ENCODE results near the gene STK10. TPM values are rescaled to one million over a fixed set of nuclear protein-coding genes. Genes with fewer than 3 reads are reported as not detected.
A peak's percentile ranks its signal among the peaks of the same experiment; 100 is the strongest.

STK10 gene
- total RNA-seq, 4 donors from 2014 or later, result 14.1 to 30.4 (median 19.4) TPM

- H3K9me3 ChIP-seq, result no peaks in the 10 kb centered on the region
- ATAC-seq, result no peak
- WGBS, 2 donors (ENCODE audit: low coverage in 1 of 2), result 91 to 100% methylated on average over 4 to 7 of the region's 7 CpGs
- H3K36me3 ChIP-seq, result peaks cover 0 to 25% of the 10 kb centered on the region in 2 donors
- H3K27ac ChIP-seq, result no peak overlapping the region
- peaks cover 0 to 29% (median 14%) of the 10 kb centered on the region in 3 donors for H3K4me1 ChIP-seq
- H3K4me3 ChIP-seq, result no peak overlapping the region
- no peak for TF ChIP-seq CTCF (IDR thresholded peaks at IDR 0.05)
- TF ChIP-seq POLR2AphosphoS5 (IDR thresholded peaks at IDR 0.05), result no peak
- TF ChIP-seq POLR2A (IDR thresholded peaks at IDR 0.05), result no peak
- no peak for TF ChIP-seq EP300 (IDR thresholded peaks at IDR 0.05)
- H3K27me3 ChIP-seq, result no peaks in the 10 kb centered on the region
Measured at GRCh38 chr5:172113036-172113435, 75.0 kb downstream of the STK10 start.

- H3K36me3 ChIP-seq, result peaks cover 0 to 19% of the 10 kb centered on the region in 2 donors
- no peaks in the 10 kb centered on the region for H3K27me3 ChIP-seq
- no peak overlapping the region for H3K4me3 ChIP-seq
- ATAC-seq, result no peak
- peak overlapping the region in 2 of 4 donors; percentile 68 to 77 for H3K27ac ChIP-seq
- no peak for TF ChIP-seq CTCF (IDR thresholded peaks at IDR 0.05)
- no peak for TF ChIP-seq EP300 (IDR thresholded peaks at IDR 0.05)
- no peak for TF ChIP-seq POLR2AphosphoS5 (IDR thresholded peaks at IDR 0.05)
- TF ChIP-seq POLR2A (IDR thresholded peaks at IDR 0.05), result no peak
- no peaks in the 10 kb centered on the region for H3K9me3 ChIP-seq
- H3K4me1 ChIP-seq, result peaks cover 0 to 41% (median 23%) of the 10 kb centered on the region in 3 donors
Measured at GRCh38 chr5:172111852-172112225, 76.2 kb downstream of the STK10 start.

GRCh38 chr5:172110921-172111851 lies 76.8 kb downstream of the STK10 start:
- H3K4me3 ChIP-seq, result peak overlapping the region in 1 of 2 donors; percentile 34
- H3K27ac ChIP-seq, result peak overlapping the region in 3 of 4 donors; percentile 68 to 77 (median 70)
- peak; percentile 46 for ATAC-seq
- peaks cover 0 to 46% (median 27%) of the 10 kb centered on the region in 3 donors for H3K4me1 ChIP-seq
- H3K36me3 ChIP-seq, result peaks cover 0 to 12% of the 10 kb centered on the region in 2 donors
- H3K9me3 ChIP-seq, result no peaks in the 10 kb centered on the region
- whole genome bisulfite sequencing, 2 donors (ENCODE audit: low coverage in 1 of 2), result 32 to 33% methylated on average over 6 to 9 of the region's 17 CpGs
- H3K27me3 ChIP-seq, result no peaks in the 10 kb centered on the region
- no peak for TF ChIP-seq EP300 (IDR thresholded peaks at IDR 0.05)

- ATAC-seq, result no peak
- Histone ChIP-seq H3K36me3 (peaks cover 0 to 10% of the 10 kb centered on the region in 2 donors), H3K27me3 (no peaks in the 10 kb centered on the region), H3K27ac (peak overlapping the region in 3 of 4 donors; percentile 68 to 77 (median 70)), H3K4me1 (peaks cover 0 to 46% (median 27%) of the 10 kb centered on the region in 3 donors), H3K4me3 (no peak overlapping the region), H3K9me3 (no peaks in the 10 kb centered on the region)
- no peak for TF ChIP-seq POLR2A (IDR thresholded peaks at IDR 0.05)
- no peak for TF ChIP-seq EP300 (IDR thresholded peaks at IDR 0.05)
- TF ChIP-seq POLR2AphosphoS5 (IDR thresholded peaks at IDR 0.05), result no peak
- no peak for TF ChIP-seq CTCF (IDR thresholded peaks at IDR 0.05)
- WGBS, 2 donors (ENCODE audit: low coverage in 1 of 2), result 71 to 90% methylated on average over 5 to 9 of the region's 14 CpGs
Measured at GRCh38 chr5:172110260-172110815, 77.7 kb downstream of the STK10 start.

- no peak overlapping the region for H3K27ac ChIP-seq
- peaks cover 0 to 12% of the 10 kb centered on the region in 2 donors for H3K36me3 ChIP-seq
- ATAC-seq, result no peak
- H3K27me3 ChIP-seq, result no peaks in the 10 kb centered on the region
- 79 to 81% methylated on average over 6 of the region's 8 CpGs for WGBS, 2 donors (ENCODE audit: low coverage in 1 of 2)
- no peak for TF ChIP-seq CTCF (IDR thresholded peaks at IDR 0.05)
- no peak for TF ChIP-seq POLR2A (IDR thresholded peaks at IDR 0.05)
- TF ChIP-seq POLR2AphosphoS5 (IDR thresholded peaks at IDR 0.05), result no peak
- no peak for TF ChIP-seq EP300 (IDR thresholded peaks at IDR 0.05)
- H3K4me3 ChIP-seq, result no peak overlapping the region
- no peaks in the 10 kb centered on the region for H3K9me3 ChIP-seq
- H3K4me1 ChIP-seq, result peaks cover 0 to 46% (median 27%) of the 10 kb centered on the region in 3 donors
Measured at GRCh38 chr5:172109749-172110148, 78.3 kb downstream of the STK10 start.
